NT2/D1 (cell line): ENCODE results near the gene FOXP1.

ENCODE experiments used
- DNase-seq: peaks from one replicate; pipeline ENCODE4 v3.0.0-alpha.2; 2011; ENCODE audit warnings: low read depth, low spot score
- H3K27me3 ChIP-seq: 2 replicates; pipeline ENCODE4 v1.6.0; 2011; ENCODE audit warnings: mild to moderate bottlenecking; ENCODE audit not compliant: insufficient read length, insufficient read depth
- H3K36me3 ChIP-seq: 2 replicates; pipeline ENCODE4 v1.6.1; 2011; ENCODE audit warnings: mild to moderate bottlenecking, low read length, mixed read lengths; ENCODE audit not compliant: insufficient read depth, insufficient read length
- H3K4me1 ChIP-seq: 2 replicates; pipeline ENCODE4 v1.5.1; 2011; ENCODE audit not compliant: insufficient read depth, insufficient read length
- H3K4me3 ChIP-seq: 2 replicates; pipeline ENCODE4 v1.5.1; 2011; ENCODE audit warnings: low read depth; ENCODE audit not compliant: insufficient read length
- H3K9ac ChIP-seq: 2 replicates; pipeline ENCODE4 v1.6.0; 2011; ENCODE audit warnings: low read depth; ENCODE audit not compliant: insufficient read length
- H3K9me3 ChIP-seq: 2 replicates; pipeline ENCODE4 v1.5.1; 2011; ENCODE audit warnings: mild to moderate bottlenecking, low read length; ENCODE audit not compliant: insufficient read depth
- SUZ12 ChIP-seq: IDR thresholded peaks from 2 replicates; pipeline ENCODE4 v1.6.1; 2011; ENCODE audit not compliant: insufficient read length, insufficient read depth; ENCODE audit errors: extremely low read depth
- YY1 ChIP-seq: IDR thresholded peaks from 2 replicates; pipeline ENCODE4 v1.6.1; 2011; ENCODE audit not compliant: insufficient read length, insufficient read depth
- ZNF274 ChIP-seq: IDR thresholded peaks from 2 replicates; pipeline ENCODE4 v1.6.1; 2011; ENCODE audit warnings: mild to moderate bottlenecking, low read depth, low read length

Gene FOXP1

GRCh38 chr3:71232175-71232679 lies 351.3 kb downstream of the FOXP1 start:
- Histone ChIP-seq H3K9ac (no peak overlapping the region), H3K4me3 (no peak overlapping the region), H3K9me3 (no peaks in the 10 kb centered on the region), H3K36me3 (no peaks in the 10 kb centered on the region), H3K4me1 (peaks cover 2% of the 10 kb centered on the region), H3K27me3 (no peaks in the 10 kb centered on the region)
- TF ChIP-seq ZNF274 (no peak), YY1 (no peak), SUZ12 (no peak)
- DNase-seq = no peak

- Histone ChIP-seq H3K36me3 (no peaks in the 10 kb centered on the region), H3K4me3 (no peak overlapping the region), H3K9me3 (no peaks in the 10 kb centered on the region), H3K27me3 (no peaks in the 10 kb centered on the region), H3K4me1 (peaks cover 2% of the 10 kb centered on the region), H3K9ac (no peak overlapping the region)
- no peak for TF ChIP-seq YY1
- no peak for TF ChIP-seq SUZ12
- no peak for TF ChIP-seq ZNF274
- DNase-seq = no peak
Observed at GRCh38 chr3:71231680-71232079, 351.8 kb downstream of the FOXP1 start.

- no peak overlapping the region for H3K4me3 ChIP-seq
- DNase-seq = no peak
- no peaks in the 10 kb centered on the region for H3K36me3 ChIP-seq
- TF ChIP-seq ZNF274 (no peak), SUZ12 (no peak), YY1 (no peak)
- peaks cover 2% of the 10 kb centered on the region for H3K4me1 ChIP-seq
- H3K27me3 ChIP-seq = no peaks in the 10 kb centered on the region
- H3K9me3 ChIP-seq = no peaks in the 10 kb centered on the region
- no peak overlapping the region for H3K9ac ChIP-seq
Observed at GRCh38 chr3:71229905-71230657, 353.4 kb downstream of the FOXP1 start.

- H3K4me1 ChIP-seq = peaks cover 2% of the 10 kb centered on the region
- no peak for DNase-seq
- H3K27me3 ChIP-seq = no peaks in the 10 kb centered on the region
- H3K4me3 ChIP-seq = no peak overlapping the region
- H3K36me3 ChIP-seq = no peaks in the 10 kb centered on the region
- H3K9me3 ChIP-seq = no peaks in the 10 kb centered on the region
- TF ChIP-seq YY1 (no peak), SUZ12 (no peak)
- H3K9ac ChIP-seq = no peak overlapping the region
Observed at GRCh38 chr3:71228156-71228866, 355.2 kb downstream of the FOXP1 start.

GRCh38 chr3:71227270-71227661 lies 356.3 kb downstream of the FOXP1 start:
- no peaks in the 10 kb centered on the region for H3K27me3 ChIP-seq
- H3K36me3 ChIP-seq = no peaks in the 10 kb centered on the region
- DNase-seq = no peak
- H3K9me3 ChIP-seq = no peaks in the 10 kb centered on the region
- H3K4me3 ChIP-seq = no peak overlapping the region
- H3K4me1 ChIP-seq = peaks cover 2% of the 10 kb centered on the region
- H3K9ac ChIP-seq = no peak overlapping the region
- TF ChIP-seq ZNF274 (no peak), SUZ12 (no peak), YY1 (no peak)

GRCh38 chr3:71226565-71227269 lies 356.8 kb downstream of the FOXP1 start:
- Histone ChIP-seq H3K27me3 (no peaks in the 10 kb centered on the region), H3K36me3 (no peaks in the 10 kb centered on the region), H3K9ac (no peak overlapping the region), H3K4me1 (peaks cover 2% of the 10 kb centered on the region), H3K9me3 (no peaks in the 10 kb centered on the region), H3K4me3 (no peak overlapping the region)
- DNase-seq = no peak
- TF ChIP-seq ZNF274 (no peak), YY1 (no peak), SUZ12 (no peak)

GRCh38 chr3:71225951-71226564 lies 357.5 kb downstream of the FOXP1 start:
- Histone ChIP-seq H3K36me3 (no peaks in the 10 kb centered on the region), H3K9me3 (no peaks in the 10 kb centered on the region), H3K4me1 (peaks cover 2% of the 10 kb centered on the region), H3K4me3 (no peak overlapping the region), H3K27me3 (no peaks in the 10 kb centered on the region), H3K9ac (no peak overlapping the region)
- TF ChIP-seq SUZ12 (no peak), ZNF274 (no peak), YY1 (no peak)
- no peak for DNase-seq
